SH-SY5Y (cell line): ENCODE measurements around the gene P2RY10.

Source experiments
- GATA2 ChIP-seq: IDR thresholded peaks from 2 replicates; pipeline ENCODE4 v1.6.1; 2011; ENCODE audit warnings: mild to moderate bottlenecking, low read depth, low read length
- GATA3 ChIP-seq: IDR thresholded peaks from 2 replicates; pipeline ENCODE4 v1.6.1; 2011; ENCODE audit warnings: low read depth, mild to moderate bottlenecking, low read length, moderate library complexity

Gene P2RY10

GRCh38 chrX:78945186-78945912, at the start of gene P2RY10:
P2RY10 (plus strand) TSS chrX:78945391; CDS start chrX:78960521, 15,130 bp downstream.
- TF ChIP-seq GATA2 = no peak
- TF ChIP-seq GATA3 = no peak

- TF ChIP-seq GATA2 (no peak), GATA3 (no peak)
Measured at GRCh38 chrX:78922754-78923153, 22.4 kb upstream of the P2RY10 start.

- TF ChIP-seq GATA2 (no peak), GATA3 (no peak)
Measured at GRCh38 chrX:78923198-78924015, 21.8 kb upstream of the P2RY10 start.

- no peak for TF ChIP-seq GATA2
Measured at GRCh38 chrX:78931814-78932213, 13.4 kb upstream of the P2RY10 start.

GRCh38 chrX:78934866-78935265, 10.3 kb upstream of the P2RY10 start:
- no peak for TF ChIP-seq GATA3
- no peak for TF ChIP-seq GATA2

- TF ChIP-seq GATA2 = no peak
- TF ChIP-seq GATA3 = no peak
Measured at GRCh38 chrX:78944351-78944750, 840 bp upstream of the P2RY10 start.

- TF ChIP-seq GATA3 (no peak), GATA2 (no peak)
Measured at GRCh38 chrX:78946178-78946931, 1.2 kb downstream of the P2RY10 start.

- TF ChIP-seq GATA3 (no peak), GATA2 (no peak)
Measured at GRCh38 chrX:78950009-78950835, 5.0 kb downstream of the P2RY10 start.

GRCh38 chrX:78957049-78957767, 12.0 kb downstream of the P2RY10 start:
- TF ChIP-seq GATA3 (no peak), GATA2 (no peak)

- TF ChIP-seq GATA3 = no peak
- TF ChIP-seq GATA2 = no peak
Measured at GRCh38 chrX:78957768-78958130, 12.6 kb downstream of the P2RY10 start.

- no peak for TF ChIP-seq GATA3
- no peak for TF ChIP-seq GATA2
Measured at GRCh38 chrX:78958419-78959116, 13.4 kb downstream of the P2RY10 start.

- no peak for TF ChIP-seq GATA2
- no peak for TF ChIP-seq GATA3
Measured at GRCh38 chrX:78960888-78961287, 15.7 kb downstream of the P2RY10 start.
